WI38 (cell line): ENCODE measurements around the gene KLHL29.

Experiments
- H3K4me3 ChIP-seq: 2 replicates; pipeline ENCODE4 v1.5.1; 2011; ENCODE audit warnings: low read depth, mild to moderate bottlenecking, control low read depth, low read length
- TF ChIP-seq, protein P1 (sequence below): IDR thresholded peaks from 2 replicates; pipeline ENCODE4 v1.5.1; 2012; ENCODE audit warnings: low read depth, mild to moderate bottlenecking, control low read depth, low read length

Gene KLHL29

DNA sequence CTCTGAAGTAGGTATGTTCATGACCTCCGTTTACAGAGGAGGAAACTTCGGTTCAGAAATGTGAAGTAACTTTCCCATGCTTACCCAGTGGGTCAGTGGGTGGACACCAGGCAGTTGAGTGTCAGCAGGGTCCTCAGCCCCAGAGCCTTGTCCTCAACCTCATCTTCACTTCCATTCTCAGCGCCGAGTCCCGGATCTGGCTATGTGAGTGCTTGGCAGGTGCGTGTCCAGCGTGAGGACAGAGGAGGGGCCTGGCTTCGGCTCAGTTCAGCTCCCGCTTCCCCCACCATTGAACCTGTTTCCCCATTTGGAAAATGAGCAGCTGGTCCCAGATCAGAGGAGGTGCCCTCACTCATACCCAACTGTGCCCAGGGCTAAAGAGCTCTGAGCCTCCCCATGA, 274.3 kb downstream of the KLHL29 start:
- no peak overlapping the region for H3K4me3 ChIP-seq
- TF ChIP-seq, protein P1, sequence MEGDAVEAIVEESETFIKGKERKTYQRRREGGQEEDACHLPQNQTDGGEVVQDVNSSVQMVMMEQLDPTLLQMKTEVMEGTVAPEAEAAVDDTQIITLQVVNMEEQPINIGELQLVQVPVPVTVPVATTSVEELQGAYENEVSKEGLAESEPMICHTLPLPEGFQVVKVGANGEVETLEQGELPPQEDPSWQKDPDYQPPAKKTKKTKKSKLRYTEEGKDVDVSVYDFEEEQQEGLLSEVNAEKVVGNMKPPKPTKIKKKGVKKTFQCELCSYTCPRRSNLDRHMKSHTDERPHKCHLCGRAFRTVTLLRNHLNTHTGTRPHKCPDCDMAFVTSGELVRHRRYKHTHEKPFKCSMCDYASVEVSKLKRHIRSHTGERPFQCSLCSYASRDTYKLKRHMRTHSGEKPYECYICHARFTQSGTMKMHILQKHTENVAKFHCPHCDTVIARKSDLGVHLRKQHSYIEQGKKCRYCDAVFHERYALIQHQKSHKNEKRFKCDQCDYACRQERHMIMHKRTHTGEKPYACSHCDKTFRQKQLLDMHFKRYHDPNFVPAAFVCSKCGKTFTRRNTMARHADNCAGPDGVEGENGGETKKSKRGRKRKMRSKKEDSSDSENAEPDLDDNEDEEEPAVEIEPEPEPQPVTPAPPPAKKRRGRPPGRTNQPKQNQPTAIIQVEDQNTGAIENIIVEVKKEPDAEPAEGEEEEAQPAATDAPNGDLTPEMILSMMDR: no peak

DNA sequence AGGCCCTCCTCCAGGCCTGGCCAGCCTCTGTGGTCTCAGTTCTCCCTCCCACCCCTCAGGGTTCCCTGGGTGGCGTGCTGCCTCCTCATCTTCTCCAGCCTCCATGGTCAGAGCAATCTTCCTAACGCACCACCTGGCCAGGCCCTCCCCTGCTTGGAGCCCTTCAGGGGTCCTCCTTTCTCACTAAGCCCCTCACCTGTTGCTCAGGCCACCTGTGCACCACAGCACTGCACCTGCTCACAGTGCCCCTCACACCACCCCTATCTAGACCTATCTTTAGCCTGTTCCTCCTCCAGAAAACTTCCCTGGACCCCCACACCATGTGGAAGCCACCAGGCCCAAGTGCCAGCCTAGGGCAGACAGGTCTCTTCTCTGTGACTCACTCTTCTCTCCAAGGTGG, 274.8 kb downstream of the KLHL29 start:
- TF ChIP-seq, protein P1: no peak
- H3K4me3 ChIP-seq: no peak overlapping the region

DNA sequence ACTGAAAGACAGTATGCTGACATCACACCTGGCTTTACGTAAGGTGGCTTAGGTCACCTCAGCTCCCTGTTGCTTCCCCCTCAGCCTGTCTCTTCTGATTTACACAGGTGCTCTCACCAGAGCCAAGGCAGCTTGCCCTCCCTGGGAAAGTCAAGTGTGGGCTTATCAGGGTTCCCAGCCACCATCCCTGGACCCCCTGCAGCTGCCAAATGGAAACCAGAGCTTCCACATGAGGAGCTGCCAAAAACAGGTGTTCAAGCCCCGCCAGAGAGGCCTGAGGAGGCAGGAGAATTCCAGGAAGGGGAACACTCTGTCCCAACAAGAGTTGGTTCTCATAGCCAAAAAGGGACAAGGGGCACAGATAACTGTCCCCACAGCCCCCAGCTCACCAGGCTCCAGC, 275.3 kb downstream of the KLHL29 start:
- TF ChIP-seq, protein P1: no peak
- H3K4me3 ChIP-seq: no peak overlapping the region

DNA sequence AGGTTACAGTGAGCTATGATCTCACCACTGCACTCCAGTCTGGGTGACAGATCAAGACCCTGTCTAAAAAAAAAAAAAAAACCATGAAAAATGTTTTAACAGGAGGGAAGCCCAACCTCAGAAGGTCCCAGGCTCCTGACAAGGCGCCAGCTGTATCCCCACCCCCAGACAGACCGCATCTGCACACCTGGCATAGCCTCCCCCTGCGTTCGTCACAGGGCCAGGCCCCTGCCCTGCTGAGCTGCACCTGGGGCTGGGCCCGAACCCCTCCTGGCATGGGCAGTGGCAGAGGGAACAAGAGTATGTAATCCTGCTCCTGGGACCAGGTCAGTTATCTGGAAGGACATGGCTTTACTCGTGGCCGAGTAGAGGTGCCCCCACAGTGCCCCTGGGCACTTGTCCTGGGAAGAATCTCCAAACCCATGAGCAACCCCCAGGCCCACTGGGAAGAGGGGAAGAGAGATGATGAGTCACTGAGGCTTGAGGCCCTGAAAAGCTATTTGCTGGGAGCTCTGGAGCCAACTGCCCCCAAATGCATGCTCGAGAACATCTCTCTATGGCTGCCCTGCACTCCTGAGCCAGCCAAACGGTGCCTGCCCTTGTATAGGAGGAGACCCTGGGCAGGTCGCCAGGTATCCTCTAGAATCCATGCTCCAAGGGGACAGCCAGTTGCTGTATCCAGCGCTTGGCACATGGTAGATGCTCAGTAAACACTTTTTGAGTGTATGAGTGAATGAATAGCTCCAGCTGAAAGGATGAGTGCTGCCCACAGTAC, 276.5 kb downstream of the KLHL29 start:
- TF ChIP-seq, protein P1: no peak
- no peak overlapping the region for H3K4me3 ChIP-seq

DNA sequence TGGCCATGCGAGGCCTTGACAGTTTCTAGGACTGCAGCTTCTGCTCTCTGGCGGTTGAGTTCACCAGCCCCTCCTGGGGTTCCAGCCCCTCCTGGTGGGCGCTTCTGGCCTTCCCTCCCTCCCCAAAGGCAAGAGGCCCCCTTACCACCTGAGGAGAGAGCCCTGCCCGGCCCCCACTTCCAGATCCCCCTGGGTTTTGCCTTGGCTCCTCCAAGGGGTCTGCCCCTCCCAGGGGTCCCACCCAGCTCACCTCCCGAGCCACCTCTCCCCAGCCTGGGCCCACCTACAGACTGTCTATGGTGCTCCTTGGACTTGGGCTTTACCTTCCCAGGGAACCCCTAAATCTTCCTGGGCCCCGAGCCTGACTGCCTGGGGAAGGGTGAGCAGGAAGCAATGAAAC, 277.5 kb downstream of the KLHL29 start:
- H3K4me3 ChIP-seq: no peak overlapping the region
- TF ChIP-seq, protein P1: no peak

DNA sequence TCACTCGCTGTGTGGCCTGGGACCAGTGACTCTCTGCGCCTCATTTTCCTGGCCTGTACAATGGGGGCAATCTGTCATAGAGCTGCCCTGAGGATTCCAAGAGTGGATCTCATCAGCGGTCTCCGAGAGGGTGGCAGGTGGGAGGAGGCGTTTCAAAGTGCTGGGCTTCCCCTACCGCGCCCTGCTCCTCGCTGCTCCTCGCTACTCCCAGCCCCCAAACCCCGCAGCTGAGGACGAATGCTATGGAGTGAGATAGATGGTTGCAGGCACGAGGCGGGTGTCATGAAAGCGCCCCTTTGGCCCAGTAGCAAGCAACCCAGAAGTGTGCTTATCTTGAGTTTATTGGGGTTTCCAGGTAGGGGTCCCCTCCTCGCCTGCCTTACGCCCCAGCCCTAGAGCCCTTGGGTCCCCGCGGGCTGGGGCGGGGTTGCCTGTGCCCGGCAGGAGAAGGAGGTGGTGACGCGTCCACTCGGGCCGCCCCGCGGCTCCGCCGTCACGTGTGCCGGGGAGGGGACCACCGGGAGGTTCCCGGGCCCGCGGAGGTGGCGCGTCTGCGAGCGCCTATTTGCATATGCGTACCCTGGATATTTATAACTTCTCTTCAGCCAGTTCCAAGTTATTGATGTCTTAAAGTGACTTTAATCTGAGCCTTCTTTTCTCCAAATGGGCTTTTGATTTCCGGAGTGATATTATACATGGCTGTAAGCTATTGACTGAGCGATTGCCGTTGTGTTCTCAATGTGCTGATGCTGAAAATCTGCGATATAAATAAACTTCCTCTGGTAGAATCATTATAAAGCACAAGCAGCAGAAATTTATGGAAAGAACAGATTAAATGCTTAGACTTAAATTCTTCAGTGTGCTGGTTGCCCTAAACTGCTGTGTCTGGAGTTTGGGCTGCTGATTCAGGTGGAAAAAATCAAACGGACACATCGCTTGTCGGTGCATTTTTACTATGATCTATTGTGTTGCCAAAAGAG, 278.3 kb downstream of the KLHL29 start:
- H3K4me3 ChIP-seq: no peak overlapping the region
- TF ChIP-seq, protein P1: no peak
